C4-2B (cell line): ENCODE data around the gene MB.

Experiments
- ZFX ChIP-seq: fragments of 450-650 bp; IDR thresholded peaks from 2 replicates; pipeline ENCODE4 v1.6.1; 2017
- TF ChIP-seq, protein P1 (sequence below): fragments of 450-650 bp; conservative IDR thresholded peaks from 2 replicates; pipeline ENCODE4 v1.5.1; 2017; ENCODE audit warnings: mild to moderate bottlenecking

DNA sequence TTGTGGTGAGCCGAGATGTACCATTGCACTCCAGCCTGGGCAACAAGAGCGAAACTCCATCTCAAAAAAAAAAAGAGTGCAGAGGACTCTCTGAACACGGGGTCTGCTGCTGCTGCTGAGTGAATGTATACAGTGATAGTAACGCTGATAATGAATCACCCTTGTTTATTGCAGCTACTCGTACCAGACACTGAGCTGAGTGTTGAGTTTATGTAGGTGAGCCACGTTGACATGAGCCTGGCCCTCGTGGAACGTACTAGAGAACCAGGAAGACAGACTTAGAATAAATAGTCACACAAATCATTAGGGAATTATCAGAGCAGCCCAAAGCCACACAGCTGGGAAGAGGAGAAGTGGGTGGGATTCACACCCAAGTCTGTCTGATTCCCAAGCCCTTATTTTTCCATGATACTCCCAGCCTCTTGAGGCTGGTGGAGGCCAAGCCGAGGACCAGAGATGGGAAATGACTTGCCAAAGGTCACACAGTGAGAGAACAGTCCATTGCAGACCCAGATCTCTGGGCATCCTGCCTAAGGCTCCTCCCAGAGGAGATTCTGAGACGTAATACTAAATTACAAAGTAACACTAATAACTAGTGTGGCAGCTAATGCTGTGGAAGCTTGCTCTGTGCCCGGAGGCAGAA, 34.8 kb downstream of the MB start:
- TF ChIP-seq, protein P1, sequence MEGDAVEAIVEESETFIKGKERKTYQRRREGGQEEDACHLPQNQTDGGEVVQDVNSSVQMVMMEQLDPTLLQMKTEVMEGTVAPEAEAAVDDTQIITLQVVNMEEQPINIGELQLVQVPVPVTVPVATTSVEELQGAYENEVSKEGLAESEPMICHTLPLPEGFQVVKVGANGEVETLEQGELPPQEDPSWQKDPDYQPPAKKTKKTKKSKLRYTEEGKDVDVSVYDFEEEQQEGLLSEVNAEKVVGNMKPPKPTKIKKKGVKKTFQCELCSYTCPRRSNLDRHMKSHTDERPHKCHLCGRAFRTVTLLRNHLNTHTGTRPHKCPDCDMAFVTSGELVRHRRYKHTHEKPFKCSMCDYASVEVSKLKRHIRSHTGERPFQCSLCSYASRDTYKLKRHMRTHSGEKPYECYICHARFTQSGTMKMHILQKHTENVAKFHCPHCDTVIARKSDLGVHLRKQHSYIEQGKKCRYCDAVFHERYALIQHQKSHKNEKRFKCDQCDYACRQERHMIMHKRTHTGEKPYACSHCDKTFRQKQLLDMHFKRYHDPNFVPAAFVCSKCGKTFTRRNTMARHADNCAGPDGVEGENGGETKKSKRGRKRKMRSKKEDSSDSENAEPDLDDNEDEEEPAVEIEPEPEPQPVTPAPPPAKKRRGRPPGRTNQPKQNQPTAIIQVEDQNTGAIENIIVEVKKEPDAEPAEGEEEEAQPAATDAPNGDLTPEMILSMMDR: no peak
- TF ChIP-seq ZFX: no peak
